ENCODE measurements around the gene HOXC4.
"Not testable (repeated sequence)": the region's sequence is repeated elsewhere in the genome, so short reads cannot be mapped to it uniquely, and the experiment has no call there.

HOXC4 gene

DNA sequence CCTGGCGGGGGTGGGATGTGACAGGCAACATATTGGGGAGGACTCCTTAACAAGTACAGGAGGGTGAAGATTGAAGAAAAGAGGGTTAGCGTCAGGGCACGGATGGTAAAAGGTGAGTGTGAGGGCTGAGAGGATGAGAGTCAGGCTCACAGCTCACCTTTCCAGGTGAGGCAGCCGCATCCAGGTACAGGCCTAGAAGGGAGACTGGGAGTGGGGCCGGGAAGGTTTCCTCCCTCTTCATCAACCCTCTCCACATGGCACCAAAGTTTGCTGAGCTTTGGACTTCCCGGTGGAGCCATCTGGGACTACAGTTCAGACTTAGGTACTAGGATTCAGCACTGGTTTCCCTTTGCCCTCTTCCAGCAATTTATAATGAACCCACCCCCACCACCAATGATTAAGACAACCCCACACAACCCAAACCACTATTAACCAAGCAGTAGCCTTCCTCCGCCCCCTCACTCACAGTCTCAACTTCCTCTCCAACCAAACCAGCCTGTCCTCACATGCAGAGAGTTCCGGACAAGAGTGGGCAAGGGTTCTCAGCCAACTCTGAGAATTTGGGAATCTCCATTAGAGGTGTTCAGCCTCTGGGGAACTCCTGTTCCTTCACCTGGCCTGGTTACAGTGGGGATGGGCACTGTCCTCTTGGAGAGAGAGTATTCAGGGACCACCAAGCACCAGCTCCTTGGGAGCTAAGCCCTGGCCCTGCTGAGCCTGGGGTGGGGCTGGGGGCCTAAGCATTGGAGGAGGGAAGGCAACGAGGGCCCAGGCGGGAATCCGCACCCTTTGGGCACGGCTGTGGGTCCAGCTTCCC lies 2.4 kb upstream of the HOXC4 start:
- intact Hi-C loops (cut with DNase I), result no loop called here
- DNase-seq, result no peak

DNA sequence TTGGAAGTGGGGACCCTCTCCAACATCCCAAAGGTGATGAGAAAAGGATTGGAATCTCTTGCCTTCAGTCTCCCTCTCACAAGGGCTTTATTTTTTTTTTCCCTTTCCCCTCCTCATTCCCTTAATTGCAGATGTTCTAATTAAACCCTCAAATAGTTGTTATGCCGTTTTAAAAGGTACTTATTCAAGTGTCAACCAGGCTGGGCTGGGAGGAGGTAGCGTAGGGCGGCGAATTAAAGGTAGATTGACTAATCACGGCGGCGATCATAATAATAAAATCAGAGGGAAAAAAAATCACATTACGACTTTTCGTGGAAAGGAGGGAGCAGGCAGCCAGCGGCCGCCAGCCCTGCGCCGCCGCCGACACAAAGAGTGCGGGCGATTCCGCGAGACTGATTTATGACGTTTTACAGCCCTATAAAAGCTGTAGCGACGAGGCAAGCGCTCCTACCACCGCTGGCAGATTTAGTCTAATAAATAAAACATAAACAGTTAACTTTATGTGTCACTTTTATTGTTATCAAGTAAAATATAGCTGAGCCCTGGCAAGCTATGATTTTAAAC lies 1.7 kb upstream of the HOXC4 start:
- intact Hi-C loops (cut with DNase I), result no loop called here
- DNase-seq, result no peak

- intact Hi-C loops (cut with DNase I), result no loop called here
- DNase-seq, result peak in 1 of 10 donors; percentile 52
Observed at GRCh38 chr12:54052438-54053002, 1.1 kb upstream of the HOXC4 start.

DNA sequence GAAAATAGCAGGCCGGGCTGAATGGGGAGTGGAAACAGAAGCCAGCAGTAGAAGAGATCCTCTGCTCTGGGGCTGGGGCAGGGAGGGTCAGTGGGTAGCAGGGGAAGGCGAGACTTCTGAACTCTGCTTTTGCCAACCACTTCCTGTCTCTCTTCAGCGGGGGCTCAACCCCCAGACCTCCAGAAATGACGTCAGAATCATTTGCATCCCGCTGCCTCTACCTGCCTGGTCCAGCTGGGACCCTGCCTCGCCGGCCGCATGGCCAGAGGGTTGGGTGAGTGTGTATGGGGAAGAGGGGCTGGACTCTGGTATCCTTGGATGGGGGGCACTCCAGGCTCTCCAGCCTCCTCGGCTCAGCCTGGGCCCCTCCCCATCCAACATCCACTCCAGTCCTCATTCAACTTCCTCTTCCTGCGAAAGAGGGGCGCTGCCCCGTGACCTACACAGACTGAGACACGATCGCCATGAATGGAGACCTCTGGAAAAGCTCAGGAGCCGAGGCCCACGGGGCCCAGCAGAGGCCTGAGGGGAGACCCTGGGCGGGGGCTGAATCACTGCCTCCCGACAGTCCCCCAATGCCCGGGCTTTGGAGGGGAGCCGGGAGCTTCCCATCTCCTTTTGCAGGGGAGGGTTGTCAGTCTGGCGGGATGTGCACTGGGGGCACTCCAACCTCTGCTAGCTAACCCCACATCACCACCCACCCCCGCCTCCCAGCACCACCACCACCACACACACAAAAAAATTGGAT lies 458 bp upstream of the HOXC4 start:
- intact Hi-C loops (cut with DNase I), result no loop called here
- DNase-seq, result peak in 1 of 10 donors; percentile 60

DNA sequence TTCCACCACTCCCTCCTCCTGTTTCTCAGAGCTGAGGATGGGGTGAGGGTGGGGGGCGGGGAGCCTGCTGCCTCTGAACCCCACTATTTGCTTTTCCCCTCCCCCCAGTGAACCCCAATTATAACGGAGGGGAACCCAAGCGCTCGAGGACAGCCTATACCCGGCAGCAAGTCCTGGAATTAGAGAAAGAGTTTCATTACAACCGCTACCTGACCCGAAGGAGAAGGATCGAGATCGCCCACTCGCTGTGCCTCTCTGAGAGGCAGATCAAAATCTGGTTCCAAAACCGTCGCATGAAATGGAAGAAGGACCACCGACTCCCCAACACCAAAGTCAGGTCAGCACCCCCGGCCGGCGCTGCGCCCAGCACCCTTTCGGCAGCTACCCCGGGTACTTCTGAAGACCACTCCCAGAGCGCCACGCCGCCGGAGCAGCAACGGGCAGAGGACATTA lies 1.1 kb downstream of the HOXC4 start:
- peak in 1 of 10 donors; percentile 81 for DNase-seq
- intact Hi-C loops (cut with DNase I), result no loop called here

DNA sequence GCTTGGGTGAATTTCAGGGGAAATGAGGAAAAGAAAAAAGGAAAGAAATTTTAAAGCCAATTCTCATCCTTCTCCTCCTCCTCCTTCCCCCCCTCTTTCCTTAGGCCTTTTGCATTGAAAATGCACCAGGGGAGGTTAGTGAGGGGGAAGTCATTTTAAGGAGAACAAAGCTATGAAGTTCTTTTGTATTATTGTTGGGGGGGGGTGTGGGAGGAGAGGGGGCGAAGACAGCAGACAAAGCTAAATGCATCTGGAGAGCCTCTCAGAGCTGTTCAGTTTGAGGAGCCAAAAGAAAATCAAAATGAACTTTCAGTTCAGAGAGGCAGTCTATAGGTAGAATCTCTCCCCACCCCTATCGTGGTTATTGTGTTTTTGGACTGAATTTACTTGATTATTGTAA lies 1.9 kb downstream of the HOXC4 start:
- no peak for DNase-seq
- intact Hi-C loops (cut with DNase I), result no loop called here

- intact Hi-C loops (cut with DNase I), result no loop called here
- DNase-seq, result no peak
Observed at GRCh38 chr12:54056110-54056509, 2.5 kb downstream of the HOXC4 start.

- no peak for DNase-seq
- intact Hi-C loops (cut with DNase I), result no loop called here
Observed at GRCh38 chr12:54058128-54058768, 4.6 kb downstream of the HOXC4 start.

GRCh38 chr12:54059668-54060067 lies 6.0 kb downstream of the HOXC4 start:
- intact Hi-C loops (cut with DNase I), result no loop called here
- DNase-seq, result no peak

DNA sequence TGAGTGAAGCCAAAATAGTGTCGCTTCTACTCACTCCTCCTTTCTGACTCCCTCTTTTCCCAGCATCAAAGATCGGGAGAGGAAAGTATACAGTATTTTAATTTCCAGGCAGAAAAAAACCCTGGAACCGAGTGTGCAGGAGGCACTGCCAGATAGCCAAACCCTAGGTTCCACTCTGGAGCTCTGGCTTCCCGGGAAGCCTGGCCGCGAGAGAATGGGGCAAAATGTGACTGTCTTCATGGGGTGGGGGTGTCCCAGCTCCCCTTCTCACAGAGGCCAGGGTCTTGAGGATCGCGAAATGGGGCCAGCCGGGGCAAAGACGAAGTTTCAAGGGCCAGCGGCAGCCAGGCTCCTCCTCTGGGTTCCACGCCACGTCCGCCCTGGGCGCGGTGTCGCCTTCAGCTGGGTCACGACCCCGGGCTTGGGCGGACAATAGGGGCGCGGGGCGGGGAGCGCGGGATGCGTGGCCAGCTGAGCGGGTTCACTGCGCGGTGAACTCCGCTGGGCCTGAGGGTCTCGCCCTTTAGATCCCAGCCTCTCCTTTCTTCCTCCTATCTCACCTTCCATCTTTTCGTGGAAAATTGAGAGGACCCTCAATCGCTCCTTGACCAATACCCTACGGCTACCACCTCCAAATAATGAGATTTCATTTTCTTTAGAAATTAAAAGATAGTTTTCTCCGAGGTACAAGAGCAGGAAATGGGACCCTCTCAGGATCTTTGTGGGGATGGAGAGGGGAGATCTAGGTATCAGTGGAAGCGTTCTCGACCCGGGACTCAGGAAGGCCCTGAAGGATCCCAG lies 6.7 kb downstream of the HOXC4 start:
- intact Hi-C loops (cut with DNase I), result no loop called here
- DNase-seq, result no peak

DNA sequence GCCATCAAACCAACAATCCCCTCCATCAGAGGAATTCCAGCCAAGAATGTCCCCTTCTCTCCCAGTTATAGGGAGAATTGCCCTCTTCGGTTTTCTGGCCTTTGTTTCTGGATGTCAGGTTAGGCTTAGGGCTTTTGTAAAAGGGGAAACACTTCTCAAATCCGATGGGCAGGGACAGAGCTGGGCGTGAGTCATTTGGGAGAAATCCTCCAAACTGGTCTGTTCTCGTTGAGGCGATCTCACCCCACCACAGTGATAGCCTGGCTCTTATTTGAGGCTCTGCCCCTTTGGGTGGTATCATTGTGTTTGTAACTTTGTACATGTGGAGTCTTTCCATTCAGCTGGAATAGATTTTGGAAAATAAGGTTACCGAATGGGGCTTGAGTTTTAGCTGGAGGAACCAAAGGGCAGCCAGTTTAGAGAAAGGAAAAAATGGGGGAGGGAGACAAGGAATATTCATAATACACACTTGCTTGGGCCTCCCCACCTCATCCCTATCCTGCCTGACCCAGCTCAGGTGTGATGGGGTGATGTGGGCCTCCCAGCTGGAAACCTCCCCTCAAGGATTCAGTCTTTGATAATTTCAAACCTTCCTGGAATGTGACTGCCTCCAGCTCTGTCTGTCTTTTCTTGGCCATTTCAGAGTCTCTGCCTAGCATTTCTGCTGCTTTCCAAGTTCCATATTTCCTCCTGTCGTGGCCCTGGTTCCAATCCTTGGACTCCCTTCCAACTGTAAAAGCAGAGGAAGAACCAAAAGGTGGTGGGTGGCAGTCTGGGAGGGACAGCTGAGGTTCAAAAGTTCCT lies 7.5 kb downstream of the HOXC4 start:
- DNase-seq, result no peak
- intact Hi-C loops (cut with DNase I), result no loop called here

DNA sequence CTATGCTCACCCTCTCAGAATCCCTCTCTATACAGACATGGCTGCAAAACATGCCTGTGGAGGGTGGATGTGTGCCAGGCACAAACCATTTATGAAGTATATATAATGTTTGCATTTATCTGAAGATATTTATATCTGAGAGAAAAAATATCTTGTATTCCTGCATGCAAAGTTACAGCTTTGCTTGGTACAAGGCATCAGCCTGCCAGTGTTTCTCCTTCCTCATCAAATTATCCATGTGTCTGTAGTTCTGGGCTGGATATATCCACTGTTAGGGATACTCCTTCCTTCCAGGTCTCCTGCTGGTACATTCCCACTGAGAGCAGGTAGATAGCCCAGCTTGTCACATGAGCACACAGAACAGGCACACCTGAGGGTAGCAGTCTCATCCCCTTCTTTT lies 12.0 kb downstream of the HOXC4 start:
- intact Hi-C loops (cut with DNase I), result no loop called here
- no peak for DNase-seq

GRCh38 chr12:54066408-54066807 lies 12.8 kb downstream of the HOXC4 start:
- DNase-seq, result no peak
- intact Hi-C loops (cut with DNase I), result no loop called here

- intact Hi-C loops (cut with DNase I), result no loop called here
- DNase-seq, result no peak
Observed at GRCh38 chr12:54068418-54069070, 14.9 kb downstream of the HOXC4 start.

DNA sequence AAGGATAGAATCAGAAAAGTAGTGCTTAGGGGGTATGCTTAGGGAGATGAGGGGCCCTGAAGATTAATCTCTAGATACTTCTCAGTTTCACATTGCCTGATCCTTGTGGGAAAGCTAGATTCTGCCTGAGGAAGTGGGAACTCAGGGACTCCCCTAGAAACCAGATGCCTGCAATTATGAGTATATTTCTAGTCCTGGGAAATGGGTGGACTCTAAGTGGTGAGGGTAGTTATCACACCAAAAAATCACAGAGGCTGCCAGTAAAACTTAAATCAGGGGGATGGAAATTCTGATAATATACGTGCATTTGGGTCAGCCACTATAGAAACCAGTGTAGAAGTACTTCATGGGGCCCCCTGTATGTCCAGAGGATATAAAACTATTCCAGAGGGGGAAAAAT lies 18.3 kb downstream of the HOXC4 start:
- no peak for DNase-seq
- intact Hi-C loops (cut with DNase I), result no loop called here

- DNase-seq, result no peak
- intact Hi-C loops (cut with DNase I), result no loop called here
Observed at GRCh38 chr12:54074308-54074707, 20.7 kb downstream of the HOXC4 start.

DNA sequence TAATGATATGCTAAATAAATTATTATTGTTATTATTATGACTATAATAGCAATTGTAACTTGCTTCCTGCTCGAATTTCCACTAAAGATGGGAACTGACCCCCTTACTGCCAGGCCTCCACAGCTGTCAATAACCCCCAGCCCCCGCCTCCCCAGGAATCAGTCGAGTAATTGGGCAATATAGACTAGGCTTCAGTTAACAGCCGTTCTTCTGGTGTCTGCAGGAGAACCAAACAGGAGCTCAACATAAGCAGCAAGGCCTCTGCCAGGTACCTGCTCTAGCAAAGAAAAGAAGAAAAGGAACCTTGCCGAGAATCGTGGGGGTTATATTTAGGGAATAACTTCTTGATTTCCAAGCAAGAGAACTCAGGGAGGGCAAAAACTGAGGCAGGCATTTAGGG lies 21.8 kb downstream of the HOXC4 start:
- no peak for DNase-seq
- intact Hi-C loops (cut with DNase I), result no loop called here

DNA sequence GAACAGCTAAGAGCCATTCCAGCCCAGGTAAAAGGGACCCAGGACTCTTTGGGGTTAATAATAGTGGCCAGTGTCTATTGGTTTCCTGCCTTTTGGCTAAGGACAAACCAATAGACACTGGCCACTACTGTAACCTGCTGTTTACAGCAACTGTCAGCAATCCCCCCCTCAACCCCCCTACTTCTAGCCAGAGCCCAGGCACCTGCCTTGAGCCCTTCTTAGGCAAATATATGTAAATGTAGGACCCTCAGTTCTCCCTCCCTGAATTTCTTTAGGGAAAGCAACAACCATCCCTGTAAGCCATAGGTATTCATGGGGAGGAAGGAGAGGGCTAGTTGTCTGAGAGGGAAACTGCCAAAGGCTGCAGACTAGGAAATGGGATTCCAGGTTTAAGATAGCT lies 22.3 kb downstream of the HOXC4 start:
- DNase-seq, result no peak
- intact Hi-C loops (cut with DNase I), result no loop called here

GRCh38 chr12:54077843-54078242 lies 24.2 kb downstream of the HOXC4 start:
- intact Hi-C loops (cut with DNase I); DNase-seq: not testable (repeated sequence)

Data from posterior cingulate gyrus (tissue), 11 donors.